ENCODE data around the gene INSL3. TPM values are rescaled to one million over a fixed set of nuclear protein-coding genes. Genes with fewer than 3 reads are reported as not detected.

The INSL3 gene
- total and polyA plus RNA-seq, 2 of the 13 experiments (the other 11 are each of a cell fraction or from before 2014, with no cell fraction given) = 0.30 TPM; not detected in 1

DNA sequence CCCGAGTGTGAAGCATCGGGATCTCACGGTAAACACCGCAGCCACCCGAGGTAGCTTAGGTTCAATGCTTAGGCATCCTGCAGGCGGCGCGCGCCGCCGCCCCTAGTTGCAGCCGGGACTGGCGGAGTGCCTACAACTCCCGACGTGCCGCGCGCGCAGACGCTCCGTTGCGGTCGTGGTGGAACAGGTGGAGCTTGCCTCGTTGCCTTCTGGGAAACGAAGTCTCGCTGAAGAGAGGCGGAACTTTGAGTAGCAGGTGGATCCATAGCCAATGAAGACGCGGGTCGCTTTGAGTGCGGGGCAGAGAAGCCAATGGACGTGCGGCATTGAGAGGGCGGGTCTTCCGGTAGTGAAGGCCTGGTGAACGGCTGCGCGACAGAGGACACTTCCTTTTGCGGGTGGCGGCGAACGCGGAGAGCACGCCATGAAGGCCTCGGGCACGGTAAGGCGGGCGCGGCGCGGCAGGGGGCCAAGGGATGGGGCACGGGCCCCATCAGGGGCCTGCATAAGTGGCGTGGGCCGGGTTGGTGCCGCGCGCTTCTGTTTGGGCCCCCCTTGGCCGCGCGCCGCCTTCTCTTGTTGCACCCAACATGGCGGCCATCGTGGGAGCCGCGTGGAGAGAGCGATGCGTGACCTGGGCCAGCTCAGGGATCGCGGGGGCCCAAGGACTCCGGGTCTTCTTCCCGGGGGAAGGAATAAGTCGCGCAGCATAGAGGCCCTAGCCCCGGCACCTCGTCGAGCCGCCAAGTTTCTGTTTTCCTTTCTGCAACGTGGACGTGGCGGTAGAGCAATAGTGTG, 38.4 kb upstream of the INSL3 start, which contains the start of gene RPL18A (continued):
- peak; percentile 14 for TF ChIP-seq SRSF1 (optimal IDR thresholded peaks at IDR 0.05; ENCODE audit: low read depth, low read length)
- TF ChIP-seq ZBTB4 (CRISPR knock-in tag; IDR thresholded peaks at IDR 0.05; ENCODE audit: borderline replicate concordance) = 0 out of 2 replicates have a peak, but pooled peaks have one; percentile 13
- TF ChIP-seq CAMTA2 (CRISPR knock-in tag; IDR thresholded peaks at IDR 0.05; ENCODE audit: borderline replicate concordance) = no peak
- peak; percentile 40; the same call in 1 of the 2 replicates for TF ChIP-seq ZHX2 (IDR thresholded peaks at IDR 0.05; ENCODE audit: low read depth)
- TF ChIP-seq ZHX2 (CRISPR knock-in tag; IDR thresholded peaks at IDR 0.05; ENCODE audit: borderline replicate concordance) = no peak
- TF ChIP-seq, protein P1, sequence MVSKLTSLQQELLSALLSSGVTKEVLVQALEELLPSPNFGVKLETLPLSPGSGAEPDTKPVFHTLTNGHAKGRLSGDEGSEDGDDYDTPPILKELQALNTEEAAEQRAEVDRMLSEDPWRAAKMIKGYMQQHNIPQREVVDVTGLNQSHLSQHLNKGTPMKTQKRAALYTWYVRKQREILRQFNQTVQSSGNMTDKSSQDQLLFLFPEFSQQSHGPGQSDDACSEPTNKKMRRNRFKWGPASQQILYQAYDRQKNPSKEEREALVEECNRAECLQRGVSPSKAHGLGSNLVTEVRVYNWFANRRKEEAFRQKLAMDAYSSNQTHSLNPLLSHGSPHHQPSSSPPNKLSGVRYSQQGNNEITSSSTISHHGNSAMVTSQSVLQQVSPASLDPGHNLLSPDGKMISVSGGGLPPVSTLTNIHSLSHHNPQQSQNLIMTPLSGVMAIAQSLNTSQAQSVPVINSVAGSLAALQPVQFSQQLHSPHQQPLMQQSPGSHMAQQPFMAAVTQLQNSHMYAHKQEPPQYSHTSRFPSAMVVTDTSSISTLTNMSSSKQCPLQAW (CRISPR knock-in tag; IDR thresholded peaks at IDR 0.05) = peak; percentile 56
- TF ChIP-seq PBX3 (CRISPR knock-in tag; IDR thresholded peaks at IDR 0.05; ENCODE audit: borderline replicate concordance) = peak; percentile 58; the same call in 1 of the 2 replicates
- no peak; the same call in 1 of the 2 replicates for TF ChIP-seq ARNT2 (CRISPR knock-in tag; IDR thresholded peaks at IDR 0.05; ENCODE audit: low read depth)
- TF ChIP-seq SSRP1 (CRISPR knock-in tag; IDR thresholded peaks at IDR 0.05) = 0 out of 2 replicates have a peak, but pooled peaks have one; percentile 8
